GOT3 (cell line): ENCODE measurements around the gene BRAF.
"Not testable (repeated sequence)": the region's sequence is repeated elsewhere in the genome, so short reads cannot be mapped to it uniquely, and the experiment has no call there.

Experiments used
- DNase-seq: peaks from one replicate; lab custom pipeline; 2025; ENCODE audit warnings: mixed read lengths; lab: John Stamatoyannopoulos, UW

Gene BRAF

DNA sequence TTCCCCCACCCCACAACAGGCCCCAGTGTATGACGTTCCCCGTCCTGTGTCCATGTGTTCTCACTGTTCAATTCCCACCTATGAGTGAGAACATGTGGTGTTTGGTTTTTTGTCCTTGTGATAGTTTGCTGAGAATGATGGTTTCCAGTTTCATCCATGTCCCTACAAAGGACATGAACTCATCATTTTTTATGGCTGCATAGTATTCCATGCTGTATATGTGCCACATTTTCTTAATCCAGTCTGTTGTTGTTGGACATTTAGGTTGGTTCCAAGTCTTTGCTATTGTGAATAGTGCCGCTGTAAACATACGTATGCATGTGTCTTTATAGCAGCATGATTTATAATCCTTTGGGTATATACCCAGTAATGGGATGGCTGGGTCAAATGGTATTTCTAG lies 216.0 kb downstream of the BRAF start:
- not testable (repeated sequence) for DNase-seq

DNA sequence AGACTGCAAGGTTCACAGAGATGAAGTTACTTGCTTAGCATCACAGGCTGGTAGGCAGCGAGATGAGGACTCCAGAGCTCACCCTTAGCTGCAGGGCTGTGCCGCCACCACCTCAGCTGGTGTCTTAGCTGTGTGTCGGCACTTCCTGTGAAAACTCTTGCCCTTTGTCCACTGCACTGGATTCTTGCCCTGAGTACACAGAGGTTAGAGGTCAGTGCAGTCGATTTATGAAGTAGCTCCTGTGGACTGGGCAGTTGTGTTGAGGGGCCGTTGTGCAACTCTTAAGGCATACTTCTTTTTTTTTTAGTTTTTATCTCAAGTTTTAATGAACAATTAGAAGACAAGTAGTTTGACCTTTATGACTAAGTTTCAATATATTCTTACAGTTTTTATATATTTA lies 217.6 kb downstream of the BRAF start:
- DNase-seq: no peak

DNA sequence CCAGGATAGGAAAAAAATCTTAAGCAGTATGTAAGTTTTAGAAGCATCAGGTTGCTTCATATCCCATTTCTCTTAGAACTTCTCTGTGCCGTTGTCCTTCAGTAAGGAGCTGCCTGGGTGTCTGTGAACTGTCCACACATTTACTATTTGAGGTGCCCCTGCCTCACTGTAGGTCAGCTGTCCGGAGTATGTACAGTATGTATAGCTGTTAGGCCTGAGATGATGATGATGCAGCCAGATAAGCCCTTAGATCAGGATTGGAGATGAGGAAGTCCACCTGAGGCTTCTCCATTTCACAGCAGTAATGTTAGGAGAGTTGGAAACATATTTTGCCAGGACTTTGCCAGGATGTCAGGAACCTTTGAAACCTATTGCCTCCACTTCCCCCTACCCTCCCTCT lies 220.5 kb downstream of the BRAF start:
- DNase-seq: no peak

DNA sequence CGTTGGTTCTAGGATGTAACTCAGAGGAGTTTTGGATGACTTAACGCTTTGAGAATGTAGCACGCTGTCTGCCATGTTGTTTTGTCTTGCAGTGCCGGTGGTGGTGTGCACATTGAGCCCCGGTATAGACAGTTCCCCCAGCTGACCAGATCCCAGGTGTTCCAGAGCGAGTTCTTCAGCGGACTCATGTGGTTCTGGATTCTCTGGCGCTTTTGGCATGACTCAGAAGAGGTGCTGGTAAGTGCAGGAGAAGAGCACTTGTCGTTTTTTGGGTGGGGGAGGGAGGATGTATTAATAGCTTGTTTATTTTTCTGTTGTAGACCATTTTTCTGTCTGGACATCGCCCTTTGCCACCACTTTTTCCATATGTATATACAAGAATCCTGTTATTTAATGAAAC lies 222.0 kb downstream of the BRAF start:
- DNase-seq: no peak

DNA sequence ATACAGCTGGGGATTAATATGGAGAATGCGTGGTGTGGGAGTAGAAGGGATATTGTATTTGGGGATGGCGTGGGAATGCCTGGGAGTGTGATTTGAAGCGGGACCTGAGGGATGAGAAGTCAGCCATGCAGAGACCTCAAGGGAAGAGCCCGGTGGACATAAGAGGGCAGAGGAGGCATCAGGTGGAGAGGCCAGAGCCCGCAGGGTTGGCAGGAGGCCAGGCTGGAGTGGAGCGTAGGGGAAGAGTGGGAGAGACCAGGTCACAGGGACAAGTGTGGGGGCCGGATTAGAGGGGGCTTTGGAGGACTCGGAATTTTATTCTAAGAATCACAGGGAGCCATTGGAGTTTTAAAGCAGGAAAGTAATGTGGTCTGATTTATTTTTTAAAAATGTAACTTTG lies 226.3 kb downstream of the BRAF start:
- DNase-seq: no peak

DNA sequence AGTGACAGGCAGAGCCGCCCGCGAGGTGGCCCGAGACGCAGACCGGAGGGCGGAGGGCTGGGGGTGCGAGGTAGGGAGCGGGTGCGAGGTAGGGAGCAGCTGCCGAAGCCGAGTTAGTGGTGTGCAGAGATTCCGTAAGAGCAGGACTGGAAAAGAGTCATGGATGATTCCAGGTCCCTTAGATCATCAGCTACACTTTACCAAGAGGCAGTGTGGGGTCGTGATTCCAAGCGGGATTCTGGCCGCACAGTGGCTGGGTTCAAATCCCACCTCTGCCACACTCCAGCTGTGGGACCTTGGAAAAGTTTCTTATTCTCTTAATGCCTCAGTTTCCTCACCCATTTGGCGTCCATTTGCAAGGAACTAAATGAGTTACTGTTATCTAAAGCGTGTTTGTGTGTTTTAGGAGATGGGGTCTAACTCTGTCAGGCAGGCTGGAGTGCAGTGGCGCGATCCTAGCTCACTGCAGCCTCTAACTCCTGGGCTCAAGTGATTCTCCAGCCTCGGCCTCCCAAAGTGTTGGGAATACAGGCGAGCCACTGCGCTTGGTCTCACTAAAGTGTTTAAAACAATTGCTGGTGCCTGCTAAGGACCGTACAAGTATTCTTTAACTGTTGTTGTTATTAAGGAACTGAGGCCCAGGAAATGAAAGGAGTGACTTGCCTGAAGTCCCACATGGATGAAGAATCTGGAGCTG lies 227.1 kb downstream of the BRAF start:
- no peak for DNase-seq

DNA sequence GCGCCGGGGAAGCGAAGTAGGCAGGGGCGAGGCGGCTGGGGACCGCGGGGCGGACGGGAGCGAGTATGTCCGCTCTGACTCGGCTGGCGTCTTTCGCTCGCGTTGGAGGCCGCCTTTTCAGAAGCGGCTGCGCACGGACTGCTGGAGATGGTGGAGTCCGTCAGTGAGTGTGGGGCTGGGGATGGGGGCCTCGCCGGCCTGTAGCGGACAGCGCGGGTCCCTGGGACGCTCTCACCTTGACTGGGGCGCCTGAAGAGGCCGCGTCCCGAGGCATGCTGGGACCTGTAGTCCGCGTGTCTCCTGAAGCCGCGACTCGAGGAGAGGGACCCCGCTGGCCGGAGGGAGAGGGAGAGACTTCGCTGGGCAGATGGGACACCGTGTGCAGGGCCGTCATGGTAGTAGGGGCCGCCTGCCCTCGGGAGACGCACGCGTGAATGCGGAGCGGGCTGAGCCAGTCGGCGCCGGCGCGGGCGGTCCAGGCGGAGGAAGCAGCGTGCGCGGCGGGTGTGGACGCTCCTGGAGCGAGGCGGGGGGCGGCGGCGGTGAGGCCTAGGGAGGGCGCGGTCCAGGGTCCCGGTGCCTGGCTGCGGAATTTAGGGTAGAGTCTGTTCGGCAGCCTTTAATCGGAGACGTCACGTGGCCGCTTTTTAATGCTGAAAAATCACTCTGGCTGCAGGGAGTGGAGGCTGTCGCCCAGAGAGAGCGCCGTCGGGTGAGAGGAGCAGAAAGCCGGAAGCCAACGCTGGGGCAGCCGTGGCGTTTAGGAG lies 227.9 kb downstream of the BRAF start, which contains the start of gene NDUFB2:
TSS of gene NDUFB2 (plus strand) at position 29 of the 767 bp plus-strand sequence. CDS start at position 66, 37 bp downstream.
- DNase-seq: peak; percentile 73

DNA sequence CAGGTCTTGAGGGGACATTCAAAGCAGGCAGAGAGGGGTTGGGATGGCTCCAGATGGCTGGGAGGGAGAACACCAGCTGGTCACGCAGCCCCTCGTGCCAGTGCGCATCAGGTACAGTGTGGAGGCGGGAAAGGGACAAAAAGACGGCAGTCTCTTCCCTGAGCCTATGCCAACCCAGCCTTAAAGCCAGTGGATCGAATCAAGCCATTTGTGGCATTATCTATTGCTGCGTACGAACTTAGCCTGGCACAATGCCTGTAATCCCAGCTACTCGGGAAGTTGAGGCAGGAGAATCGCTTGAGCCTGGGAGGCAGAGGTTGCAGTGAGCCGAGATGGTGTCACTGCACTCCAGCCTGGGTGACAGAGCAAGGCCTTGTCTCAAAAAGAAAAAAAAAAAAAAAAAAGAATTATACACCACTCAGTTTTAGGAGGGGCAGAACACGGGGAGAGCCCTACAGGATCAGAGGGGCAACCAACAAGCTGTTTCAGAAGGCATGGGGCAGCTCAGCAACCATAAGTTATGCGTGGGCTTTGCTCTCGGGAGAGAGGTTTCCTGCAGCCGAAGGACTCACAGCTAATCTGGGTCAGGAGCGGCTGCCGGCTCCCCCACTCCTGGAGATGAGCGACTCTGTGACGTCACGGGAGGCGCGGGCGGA lies 228.6 kb downstream of the BRAF start:
- no peak for DNase-seq

DNA sequence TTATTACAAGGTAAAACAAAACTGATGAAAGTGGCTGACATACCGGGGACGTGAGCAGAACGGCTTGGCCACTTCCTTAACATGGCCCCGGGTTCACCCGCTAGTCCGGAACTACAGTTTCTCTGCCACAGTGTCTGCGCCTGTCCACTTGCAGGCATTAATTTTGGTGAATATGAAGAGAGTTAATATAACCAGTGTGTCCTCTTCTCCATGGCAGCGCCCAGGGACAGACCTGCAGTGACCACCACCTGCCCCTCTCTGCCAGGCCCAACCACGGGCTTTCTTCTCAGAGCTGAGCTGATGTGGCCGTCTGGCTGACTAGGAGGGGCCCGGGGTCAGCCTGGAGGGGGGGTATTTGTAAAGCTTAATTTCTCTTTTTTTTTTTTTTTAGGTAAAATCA lies 229.3 kb downstream of the BRAF start:
- DNase-seq: no peak

DNA sequence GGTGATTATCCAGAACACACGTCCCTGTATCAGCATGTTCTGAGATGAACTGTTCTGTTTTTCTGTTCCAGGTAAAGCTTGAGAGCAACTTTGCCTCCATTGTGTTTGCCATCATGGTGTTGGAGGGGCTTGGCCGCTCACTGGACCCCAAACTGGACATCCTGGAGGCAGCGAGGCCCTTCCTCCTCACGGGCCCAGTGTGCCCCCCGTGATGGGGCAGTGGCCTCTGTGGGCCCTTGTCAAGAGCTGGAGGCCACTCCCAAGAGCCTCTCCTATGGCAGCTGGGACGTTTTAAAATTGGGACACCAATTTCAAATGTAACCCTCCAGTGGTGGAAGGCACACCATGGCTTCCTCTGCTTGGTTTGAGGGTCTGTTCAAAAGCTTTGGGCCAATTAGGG lies 230.1 kb downstream of the BRAF start:
- DNase-seq: no peak

DNA sequence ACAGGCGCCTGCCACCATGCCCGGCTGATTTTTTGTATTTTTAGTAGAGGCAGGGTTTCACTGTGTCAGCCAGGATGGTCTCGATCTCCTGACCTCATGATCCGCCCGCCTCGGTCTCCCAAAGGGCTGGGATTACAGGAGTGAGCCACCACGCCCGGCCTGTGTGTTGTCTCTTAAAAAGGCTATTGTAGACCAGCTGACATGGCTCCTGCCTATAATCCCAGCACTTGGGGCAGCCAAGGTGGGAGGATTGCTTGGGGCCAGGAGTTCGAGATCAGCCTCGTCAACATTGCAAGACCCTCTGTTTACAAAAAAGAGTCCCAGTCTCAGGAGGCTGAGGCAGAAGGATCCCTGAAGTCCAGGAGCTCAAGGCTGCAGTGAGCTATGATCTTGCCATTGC lies 230.9 kb downstream of the BRAF start:
- DNase-seq: not testable (repeated sequence)

DNA sequence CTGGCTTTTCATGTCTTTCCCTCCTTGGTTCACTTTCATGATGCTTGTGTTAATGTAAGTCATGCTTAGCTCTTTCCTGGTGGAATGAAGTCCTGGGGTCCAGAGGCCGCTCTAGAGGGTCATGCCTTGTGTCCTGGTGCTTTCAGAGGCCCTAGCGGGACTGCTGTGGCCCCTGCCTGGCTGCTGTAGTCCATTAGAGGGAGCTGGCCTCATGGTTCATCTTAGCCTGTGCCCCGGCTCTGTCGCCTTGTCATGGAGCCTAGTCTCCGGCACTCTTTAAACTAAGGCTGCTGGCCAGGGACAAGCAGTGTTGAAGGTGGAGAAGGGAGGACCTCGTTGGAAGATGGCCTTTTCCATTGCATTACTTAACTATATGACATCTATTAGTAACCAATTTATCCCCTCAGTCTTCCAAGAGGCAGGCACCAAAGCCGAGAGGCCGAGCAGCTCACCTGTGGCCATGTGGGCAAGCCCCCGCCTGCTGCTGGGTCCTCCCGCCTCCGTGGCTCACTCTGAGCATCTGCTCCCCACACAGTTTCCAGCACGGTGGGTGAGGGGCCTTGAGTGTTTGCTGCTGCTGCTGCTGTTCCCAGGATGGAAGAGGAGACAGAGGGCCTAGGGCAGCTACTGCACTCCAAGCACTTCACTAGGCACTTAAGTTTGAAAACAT lies 233.2 kb downstream of the BRAF start:
- DNase-seq: no peak

DNA sequence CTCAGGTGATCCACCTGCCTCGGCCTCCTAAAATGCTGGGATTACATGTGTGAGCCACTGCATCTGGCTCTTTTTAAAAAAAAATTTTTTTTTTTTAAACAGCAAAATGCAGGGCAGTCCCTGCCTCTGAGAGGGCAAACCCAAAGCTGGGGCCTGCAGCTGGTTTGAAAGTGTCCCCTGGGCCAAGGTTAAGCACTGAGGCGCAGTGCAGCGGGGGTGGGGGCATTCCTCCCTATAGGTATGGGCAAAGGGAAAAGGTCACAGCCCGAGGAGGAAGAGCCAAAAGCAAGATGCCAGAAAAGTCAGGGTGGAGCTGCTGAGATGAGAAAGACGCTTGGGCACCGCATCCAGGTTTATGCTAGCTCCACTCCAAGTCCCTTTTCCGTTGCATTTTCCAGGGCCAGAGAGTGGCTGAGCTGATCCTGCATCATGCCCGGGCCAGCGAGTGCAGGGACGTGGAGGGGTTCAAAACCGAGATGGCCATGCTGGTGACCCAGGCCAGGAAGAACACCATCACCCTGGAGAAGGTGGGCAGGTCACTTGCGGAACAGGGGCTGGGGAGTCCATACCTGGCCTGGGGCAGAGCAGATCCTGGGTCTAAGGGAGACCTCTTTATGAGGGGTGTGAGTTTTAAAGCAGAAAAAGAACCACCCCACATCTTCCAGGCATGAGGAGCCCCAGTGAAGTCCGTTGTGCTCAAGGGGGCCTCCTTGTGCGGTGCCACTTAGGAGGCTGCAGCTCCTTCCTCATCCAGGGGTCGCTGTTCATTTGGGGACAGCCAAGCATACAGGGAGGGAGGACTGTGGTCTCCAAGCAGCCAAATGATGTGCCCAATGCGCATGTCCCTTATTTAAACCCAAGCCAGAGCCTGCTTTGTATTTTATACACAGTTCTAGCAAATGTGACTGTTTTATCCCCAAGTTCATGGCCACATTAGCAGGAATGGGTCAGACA lies 235.3 kb downstream of the BRAF start:
- DNase-seq: no peak

DNA sequence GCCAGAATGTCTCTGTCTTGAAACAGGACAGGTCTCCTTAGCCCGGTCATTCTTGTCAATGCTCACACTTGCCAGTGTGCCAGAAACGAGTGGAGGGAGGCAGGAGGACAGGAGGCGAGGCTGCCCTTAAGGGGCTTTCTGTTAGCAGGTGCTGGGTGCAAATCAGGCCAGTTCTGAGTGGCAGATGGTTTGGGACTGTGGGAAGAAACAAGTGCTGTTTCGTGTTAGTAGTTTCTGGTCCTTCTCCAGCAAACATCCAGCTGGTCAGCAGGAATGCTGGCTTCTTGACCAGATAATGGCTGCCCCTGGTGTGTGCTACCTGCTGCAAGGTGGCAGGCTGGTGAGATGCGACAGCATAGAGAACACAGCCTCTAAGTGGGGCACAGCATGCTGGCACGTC lies 236.4 kb downstream of the BRAF start:
- no peak for DNase-seq

DNA sequence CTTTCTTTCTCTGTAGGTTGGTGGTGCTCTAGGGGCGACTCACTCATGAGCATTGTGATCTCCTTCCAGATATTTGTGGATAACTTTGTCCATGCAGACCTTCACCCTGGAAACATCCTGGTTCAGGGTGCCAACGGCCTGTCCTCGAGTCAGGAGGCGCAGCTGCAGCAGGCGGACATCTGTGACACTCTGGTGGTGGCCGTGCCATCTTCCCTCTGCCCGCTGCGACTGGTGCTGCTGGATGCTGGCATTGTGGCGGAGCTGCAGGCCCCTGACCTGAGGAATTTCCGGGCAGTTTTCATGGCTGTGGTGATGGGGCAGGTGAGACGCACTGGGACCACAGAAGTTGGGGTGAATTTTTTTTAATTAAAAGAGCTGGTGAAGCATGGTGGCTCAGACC lies 237.8 kb downstream of the BRAF start:
- no peak for DNase-seq

DNA sequence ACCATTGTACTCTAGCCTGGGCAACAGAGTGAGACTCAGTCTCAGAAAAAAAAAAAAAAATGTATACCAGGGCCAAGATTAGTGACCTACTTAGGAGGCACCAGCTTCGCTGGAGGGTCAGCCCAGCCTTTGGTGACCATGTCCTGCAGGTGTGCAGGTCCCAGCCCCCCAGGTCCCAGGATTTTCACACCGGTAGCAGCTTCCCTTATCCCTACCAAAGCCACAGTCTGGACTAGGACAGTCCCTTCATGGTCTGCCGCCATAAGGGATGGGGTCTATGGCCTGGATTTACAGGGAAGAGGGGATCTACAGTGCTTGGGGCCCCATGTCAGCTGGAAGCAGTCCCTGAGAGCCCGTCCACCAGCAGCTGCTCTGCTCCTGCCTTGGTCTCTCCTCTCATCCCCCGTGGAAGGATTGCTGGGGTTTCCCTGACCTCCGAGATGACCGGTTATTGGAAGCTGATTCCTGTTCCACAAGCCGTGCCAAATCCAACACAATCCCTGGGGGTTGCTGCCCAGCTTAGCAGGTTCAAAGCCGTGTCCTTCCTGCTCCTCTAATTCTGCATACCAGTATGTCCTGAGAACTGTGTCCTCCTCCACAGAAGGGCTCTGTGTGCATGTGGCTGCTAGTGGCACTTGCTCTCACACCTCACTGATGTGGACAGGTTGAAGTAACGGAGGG lies 239.2 kb downstream of the BRAF start:
- no peak for DNase-seq

DNA sequence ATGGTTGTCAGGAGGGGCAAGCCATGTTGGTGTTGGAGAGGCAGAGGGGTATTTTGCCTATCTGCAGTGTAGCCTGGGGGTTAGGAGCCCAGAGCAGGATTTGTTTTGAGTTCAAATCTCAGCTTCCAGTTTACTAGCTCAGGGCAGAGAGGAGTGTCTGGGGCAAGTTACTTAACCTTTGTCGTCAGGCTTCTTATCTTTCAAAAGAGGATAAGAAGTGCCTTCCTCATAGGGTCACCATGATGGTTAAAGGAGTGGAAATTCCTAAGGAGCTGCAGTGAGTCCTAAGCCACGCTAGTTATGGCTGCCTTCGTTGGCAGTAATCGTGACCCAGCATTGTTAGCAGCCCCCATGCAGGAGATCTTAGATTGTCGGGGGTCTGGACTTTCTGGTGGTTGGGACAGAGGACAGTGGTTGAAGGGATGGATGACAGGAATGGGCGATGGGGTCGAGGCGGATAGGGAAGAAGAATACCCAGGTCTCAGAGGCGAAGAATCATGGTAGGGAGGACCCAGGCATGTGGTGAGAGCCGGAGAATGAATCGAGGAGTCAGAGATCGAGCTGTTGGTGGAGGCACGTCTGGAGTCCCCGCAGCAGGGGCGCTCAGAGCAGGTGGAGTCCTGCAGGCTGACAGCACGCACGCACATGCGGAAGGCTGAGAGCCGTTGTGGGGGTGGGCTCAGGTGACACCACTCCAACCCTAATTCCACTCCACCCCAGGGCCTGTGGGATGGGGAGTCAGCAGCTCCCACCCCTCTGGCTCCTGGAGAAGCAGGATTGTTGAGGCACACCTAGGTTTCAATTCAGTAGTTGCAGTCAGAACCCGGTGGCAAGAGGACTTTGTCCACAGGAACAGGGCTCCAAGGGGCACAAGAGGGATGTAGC lies 240.4 kb downstream of the BRAF start:
- no peak for DNase-seq

DNA sequence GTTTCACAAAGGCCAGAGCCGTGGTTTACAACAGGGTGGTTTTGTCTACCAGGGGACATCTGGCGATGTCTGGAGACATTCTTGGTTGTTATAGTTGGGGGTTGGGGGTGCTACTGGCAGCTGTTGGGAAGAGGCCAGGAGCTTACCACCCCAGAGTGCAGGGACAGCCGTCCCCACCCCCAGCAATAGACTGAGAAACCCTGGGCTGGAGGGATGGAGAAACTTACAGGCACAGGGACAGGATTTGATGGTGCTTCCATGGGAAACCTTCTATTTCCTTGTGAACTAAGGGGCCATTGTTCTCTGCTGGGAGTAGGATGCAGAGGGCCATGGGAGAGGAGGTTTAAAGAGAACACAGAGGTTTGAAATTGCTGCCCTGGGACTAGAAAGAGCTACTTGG lies 241.1 kb downstream of the BRAF start:
- DNase-seq: no peak

DNA sequence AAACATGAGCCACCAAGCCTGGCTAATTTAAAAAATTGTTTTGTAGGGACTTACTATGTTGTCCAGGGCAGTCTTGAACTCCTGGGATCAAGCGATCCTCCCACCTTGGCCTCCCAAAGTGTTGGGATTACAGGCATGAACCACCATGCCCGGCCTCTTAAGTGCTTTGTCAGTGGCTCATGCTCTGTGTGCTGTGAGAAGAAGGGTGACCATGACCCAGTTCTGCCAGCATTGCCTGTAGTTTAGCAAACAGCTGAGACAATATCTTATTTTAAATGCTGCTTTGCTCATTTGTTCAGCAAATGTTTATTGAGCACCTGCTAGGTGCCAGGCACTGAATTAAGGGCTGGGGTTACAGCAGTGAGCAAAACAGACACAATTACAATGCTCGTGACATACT lies 243.0 kb downstream of the BRAF start:
- no peak for DNase-seq

DNA sequence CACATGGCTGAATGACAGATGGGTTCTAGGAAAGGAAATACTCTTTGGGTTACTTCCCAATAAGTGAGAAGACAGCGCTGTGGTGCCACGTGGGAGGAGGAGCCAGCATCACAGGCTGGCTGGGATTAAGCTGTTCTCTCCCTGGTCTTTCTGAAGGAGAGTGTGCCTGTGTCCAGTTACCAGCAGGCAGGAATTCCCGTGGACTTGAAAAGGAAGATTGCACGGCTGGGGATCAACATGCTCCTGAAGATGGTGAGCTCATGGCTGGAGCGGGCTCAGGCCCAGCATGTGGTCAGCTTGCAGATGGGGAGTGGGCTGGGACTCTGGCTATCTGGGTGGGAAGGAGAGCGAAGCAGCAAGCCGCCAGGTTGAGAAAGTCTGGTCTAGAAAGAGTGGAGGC lies 243.8 kb downstream of the BRAF start:
- no peak for DNase-seq
